Gastrocnemius medialis (tissue), 4 donors: ENCODE measurements around the gene MCF2L. TPM values are rescaled to one million over a fixed set of nuclear protein-coding genes. Genes with fewer than 3 reads are reported as not detected.

ENCODE experiments used
- ATAC-seq, 2 donors: fragments of 150-250 bp; one replicate each; pipeline ENCODE4 v1.9.1; 2016
- DNase-seq, 2 donors: peaks; one replicate each; pipeline ENCODE4 v3.0.0-alpha.2; 2019
- H3K27ac ChIP-seq, 4 donors: fragments of 200-600 bp; sonication (generic); 1 replicate in 1 of 4; 2 replicates in 3 of 4; pipeline ENCODE4 v1.5.1; 2016 to 2018; ENCODE audit warnings: mild to moderate bottlenecking in 2 of 4, moderate library complexity in 1 of 4
- H3K27me3 ChIP-seq, 3 donors: fragments of 200-600 bp; sonication (generic) in 2 of 3; 1 replicate in 1 of 3; 2 replicates in 2 of 3; pipeline versions ENCODE4 v1.5.1 to v1.6.0; 2016 to 2019; ENCODE audit warnings: mild to moderate bottlenecking in 1 of 3, moderate library complexity in 1 of 3
- H3K36me3 ChIP-seq, 2 donors: fragments of 200-600 bp; sonication (generic) in 1 of 2; one replicate each; pipeline ENCODE4 v1.5.1; 2017 to 2018
- H3K4me1 ChIP-seq, 2 donors: fragments of 200-600 bp; sonication (generic) in 1 of 2; one replicate each; pipeline ENCODE4 v1.5.1; 2016 to 2017; ENCODE audit warnings: mild to moderate bottlenecking in 2 of 2
- H3K4me3 ChIP-seq, 4 donors: fragments of 200-600 bp; sonication (generic) in 3 of 4; 1 replicate in 1 of 4; 2 replicates in 3 of 4; pipeline ENCODE4 v1.5.1; 2016 to 2019; ENCODE audit warnings: mild to moderate bottlenecking in 2 of 4
- H3K9me3 ChIP-seq, 3 donors: fragments of 200-600 bp; sonication (generic) in 2 of 3; 1 replicate in 1 of 3; 2 replicates in 2 of 3; pipeline ENCODE4 v1.5.1; 2016 to 2019
- POLR2A ChIP-seq, 2 donors: fragments of 450-650 bp; IDR thresholded peaks; one replicate each; pipeline ENCODE4 v1.6.1; 2017; ENCODE audit warnings: antibody characterized with exemption in 2 of 2, mild to moderate bottlenecking in 2 of 2, moderate library complexity in 2 of 2
- in situ Hi-C, 4 donors: fragments of 200-750 bp; cut with MboI; loops; one replicate each; pipeline versions ENCODE4 v1.15.0 to v1.8.0; 2017; ENCODE audit warnings: low sequenced_read_pairs in 4 of 4
- intact Hi-C: fragments of 100-400 bp; cut with DNase I; formaldehyde crosslinking; loops from one replicate; pipeline ENCODE4 v1.15.1; 2023; ENCODE audit warnings: low total_unique reads
- total RNA-seq, 4 donors: library from RNA; depleted of rRNA; stranded (reverse); fragments of >200 nt; gene quantifications; one replicate each; pipeline versions ENCODE4 v1.1.0 to v1.2.3, GENCODE V29; 2016
- TF ChIP-seq, protein P1 (sequence below), 5 experiments: fragments of 450-650 bp in 3 of 5; fragments of 200-600 bp in 2 of 5; sonication (generic) in 2 of 5; IDR thresholded peaks in 4 of 5; conservative IDR thresholded peaks in 1 of 5; 1 replicate in 4 of 5; 2 replicates in 1 of 5; pipeline ENCODE4 v1.5.1; 2016 to 2019; ENCODE audit warnings: antibody characterized with exemption in 5 of 5, mild to moderate bottlenecking in 3 of 5, moderate library complexity in 3 of 5

Gene MCF2L
- total RNA-seq, 4 donors from 2014 or later: 16.1 to 21.2 (median 19.4) TPM

- ATAC-seq (no peak), DNase-seq (peak in 1 of 2 donors; percentile 1)
- Histone ChIP-seq H3K4me1 (no peaks in the 10 kb centered on the region), H3K36me3 (no peaks in the 10 kb centered on the region), H3K4me3 (no peak overlapping the region), H3K27me3 (peaks cover 6 to 10% (median 8%) of the 10 kb centered on the region in 3 donors), H3K9me3 (no peaks in the 10 kb centered on the region), H3K27ac (no peak overlapping the region)
- intact Hi-C loops (no loop called here), in situ Hi-C loops (no loop called here)
- no peak for TF ChIP-seq POLR2A (IDR thresholded peaks at IDR 0.05)
- TF ChIP-seq, protein P1, sequence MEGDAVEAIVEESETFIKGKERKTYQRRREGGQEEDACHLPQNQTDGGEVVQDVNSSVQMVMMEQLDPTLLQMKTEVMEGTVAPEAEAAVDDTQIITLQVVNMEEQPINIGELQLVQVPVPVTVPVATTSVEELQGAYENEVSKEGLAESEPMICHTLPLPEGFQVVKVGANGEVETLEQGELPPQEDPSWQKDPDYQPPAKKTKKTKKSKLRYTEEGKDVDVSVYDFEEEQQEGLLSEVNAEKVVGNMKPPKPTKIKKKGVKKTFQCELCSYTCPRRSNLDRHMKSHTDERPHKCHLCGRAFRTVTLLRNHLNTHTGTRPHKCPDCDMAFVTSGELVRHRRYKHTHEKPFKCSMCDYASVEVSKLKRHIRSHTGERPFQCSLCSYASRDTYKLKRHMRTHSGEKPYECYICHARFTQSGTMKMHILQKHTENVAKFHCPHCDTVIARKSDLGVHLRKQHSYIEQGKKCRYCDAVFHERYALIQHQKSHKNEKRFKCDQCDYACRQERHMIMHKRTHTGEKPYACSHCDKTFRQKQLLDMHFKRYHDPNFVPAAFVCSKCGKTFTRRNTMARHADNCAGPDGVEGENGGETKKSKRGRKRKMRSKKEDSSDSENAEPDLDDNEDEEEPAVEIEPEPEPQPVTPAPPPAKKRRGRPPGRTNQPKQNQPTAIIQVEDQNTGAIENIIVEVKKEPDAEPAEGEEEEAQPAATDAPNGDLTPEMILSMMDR (IDR thresholded peaks at IDR 0.05 in 4 of 5, conservative IDR thresholded peaks at IDR 0.05 in 1 of 5): no peak
These were observed 147.3 kb downstream of the MCF2L start for GRCh38 chr13:113116206-113116800.

DNA sequence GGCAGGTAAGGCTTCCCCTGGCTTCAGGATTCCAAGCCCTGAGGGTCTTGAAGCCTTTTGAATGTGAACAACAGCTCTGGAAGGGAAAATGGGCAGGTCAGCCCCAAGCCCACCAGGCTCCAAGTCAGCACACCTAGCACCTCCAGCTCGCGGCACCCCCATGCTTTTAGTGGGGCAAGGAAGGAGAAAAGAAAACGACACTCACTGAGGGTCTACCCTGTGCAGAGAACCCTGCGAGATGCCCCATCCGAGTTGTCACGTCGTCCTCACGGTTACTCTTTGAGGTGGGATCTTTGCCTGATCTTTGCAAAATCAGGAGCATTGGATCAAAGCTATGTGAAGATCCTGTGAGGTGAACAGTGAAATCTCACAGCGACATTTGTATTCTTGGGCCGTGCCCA lies 147.9 kb downstream of the MCF2L start:
- no peaks in the 10 kb centered on the region for H3K4me1 ChIP-seq
- intact Hi-C loops (no loop called here), in situ Hi-C loops (no loop called here)
- ATAC-seq (no peak), DNase-seq (peak in 1 of 2 donors; percentile 3)
- peaks cover 6 to 8% (median 8%) of the 10 kb centered on the region in 3 donors for H3K27me3 ChIP-seq
- TF ChIP-seq, protein P1 (IDR thresholded peaks at IDR 0.05 in 4 of 5, conservative IDR thresholded peaks at IDR 0.05 in 1 of 5): no peak
- TF ChIP-seq POLR2A (IDR thresholded peaks at IDR 0.05): no peak
- no peak overlapping the region for H3K27ac ChIP-seq
- H3K4me3 ChIP-seq: no peak overlapping the region
- H3K36me3 ChIP-seq: no peaks in the 10 kb centered on the region
- no peaks in the 10 kb centered on the region for H3K9me3 ChIP-seq

- in situ Hi-C loops: no loop called here
- no peak overlapping the region for H3K27ac ChIP-seq
- H3K4me3 ChIP-seq: no peak overlapping the region
- H3K4me1 ChIP-seq: no peaks in the 10 kb centered on the region
- TF ChIP-seq, protein P1 (IDR thresholded peaks at IDR 0.05 in 4 of 5, conservative IDR thresholded peaks at IDR 0.05 in 1 of 5): no peak
- no peak for TF ChIP-seq POLR2A (IDR thresholded peaks at IDR 0.05)
- ATAC-seq: no peak
- intact Hi-C loops: no loop called here
- no peaks in the 10 kb centered on the region for H3K9me3 ChIP-seq
- DNase-seq: peak in 1 of 2 donors; percentile 8
- no peaks in the 10 kb centered on the region for H3K36me3 ChIP-seq
- peaks cover 6 to 8% (median 6%) of the 10 kb centered on the region in 3 donors for H3K27me3 ChIP-seq
These were observed 148.4 kb downstream of the MCF2L start for GRCh38 chr13:113117335-113117872.

GRCh38 chr13:113117911-113118260 lies 148.9 kb downstream of the MCF2L start:
- no peak overlapping the region for H3K4me3 ChIP-seq
- no peak for TF ChIP-seq POLR2A (IDR thresholded peaks at IDR 0.05)
- TF ChIP-seq, protein P1 (IDR thresholded peaks at IDR 0.05 in 4 of 5, conservative IDR thresholded peaks at IDR 0.05 in 1 of 5): no peak
- peak in 1 of 2 donors; percentile 11 for DNase-seq
- intact Hi-C loops: no loop called here
- ATAC-seq: no peak
- no peak overlapping the region for H3K27ac ChIP-seq
- in situ Hi-C loops: no loop called here
- H3K27me3 ChIP-seq: peaks cover 6 to 8% (median 6%) of the 10 kb centered on the region in 3 donors
- no peaks in the 10 kb centered on the region for H3K36me3 ChIP-seq
- no peaks in the 10 kb centered on the region for H3K9me3 ChIP-seq
- no peaks in the 10 kb centered on the region for H3K4me1 ChIP-seq
